Hindlimb muscle (tissue), 1 donor: ENCODE measurements around the gene SMG9. TPM values are rescaled to one million over a fixed set of nuclear protein-coding genes. Genes with fewer than 3 reads are reported as not detected.

Source experiments
- DNase-seq: peaks from one replicate; pipeline ENCODE4 v3.0.0-alpha.2; 2013
- polyA plus RNA-seq: library from polyadenylated mRNA; unstranded; fragments of 120-200 nt; gene quantifications from one replicate; pipeline ENCODE4 v1.2.1, GENCODE V29; 2013; ENCODE audit not compliant: insufficient read length

SMG9 gene
- polyA plus RNA-seq, 1 donor = 40.9 TPM

DNA sequence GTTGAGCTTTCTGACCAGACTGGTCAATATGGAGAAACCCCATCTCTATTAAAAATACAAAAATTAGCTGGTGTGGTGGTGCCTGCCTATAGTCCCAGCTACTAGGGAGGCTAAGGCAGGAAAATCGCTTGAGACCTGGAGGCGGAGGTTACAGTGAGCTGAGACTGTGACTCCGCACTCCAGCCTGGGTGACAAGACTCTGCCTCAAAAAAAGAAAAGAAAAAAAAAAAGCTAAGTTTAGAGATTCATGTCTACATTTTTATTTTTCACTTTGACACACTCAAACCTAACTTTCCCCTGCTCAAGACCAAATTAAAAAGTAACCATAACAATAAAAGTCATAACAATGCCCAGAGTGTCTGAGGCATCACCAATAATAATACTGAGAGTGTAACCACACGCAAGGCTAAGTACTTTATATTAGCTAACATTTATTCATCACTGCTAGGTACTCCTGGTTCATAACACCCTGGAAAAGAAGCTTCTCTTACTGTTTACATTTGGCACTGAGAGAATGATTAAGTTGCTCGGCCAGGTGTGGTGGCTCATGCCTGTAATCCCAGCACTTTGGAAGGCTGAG is 33.2 kb downstream of the SMG9 start:
- no peak for DNase-seq

DNA sequence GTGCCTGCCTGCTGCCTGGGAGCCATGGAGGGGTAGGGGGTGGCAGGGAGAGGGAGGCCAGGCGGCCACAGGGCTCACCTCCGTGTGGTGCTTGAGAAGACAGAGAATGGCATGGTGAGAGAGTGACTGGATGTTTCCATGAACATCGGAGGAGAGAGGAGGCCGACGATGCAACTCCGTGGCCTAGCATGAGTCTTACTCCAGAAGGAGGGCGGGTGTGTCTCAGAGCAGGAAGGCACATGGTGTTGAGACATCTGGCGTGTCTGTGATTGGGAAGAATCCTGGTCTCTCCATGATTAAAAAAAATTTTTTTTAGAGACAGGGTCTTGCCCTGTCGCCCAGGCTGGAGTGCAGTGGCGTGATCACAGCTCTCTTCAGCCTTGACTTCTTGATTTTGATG is 33.8 kb downstream of the SMG9 start:
- DNase-seq = no peak

DNA sequence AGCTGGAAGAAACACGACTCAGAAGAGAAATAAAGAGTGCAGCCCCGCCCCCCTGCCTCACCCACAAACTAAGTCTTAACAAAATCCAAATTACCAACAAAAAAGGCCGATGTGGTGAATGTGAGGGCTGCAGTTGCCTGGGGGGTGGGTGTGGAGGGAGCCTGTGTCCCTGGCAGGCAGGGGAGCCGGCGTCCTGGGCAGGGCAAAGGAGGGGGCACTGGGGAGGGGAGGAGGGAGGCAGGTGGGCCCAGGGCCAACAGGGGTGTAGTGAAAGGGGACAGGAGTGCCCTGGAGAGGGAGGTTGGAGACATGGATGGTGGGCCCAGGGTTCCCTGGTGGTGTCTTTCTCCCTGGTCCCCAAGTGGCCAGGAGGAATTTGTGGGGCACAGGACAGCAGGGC is 34.8 kb downstream of the SMG9 start:
- no peak for DNase-seq

DNA sequence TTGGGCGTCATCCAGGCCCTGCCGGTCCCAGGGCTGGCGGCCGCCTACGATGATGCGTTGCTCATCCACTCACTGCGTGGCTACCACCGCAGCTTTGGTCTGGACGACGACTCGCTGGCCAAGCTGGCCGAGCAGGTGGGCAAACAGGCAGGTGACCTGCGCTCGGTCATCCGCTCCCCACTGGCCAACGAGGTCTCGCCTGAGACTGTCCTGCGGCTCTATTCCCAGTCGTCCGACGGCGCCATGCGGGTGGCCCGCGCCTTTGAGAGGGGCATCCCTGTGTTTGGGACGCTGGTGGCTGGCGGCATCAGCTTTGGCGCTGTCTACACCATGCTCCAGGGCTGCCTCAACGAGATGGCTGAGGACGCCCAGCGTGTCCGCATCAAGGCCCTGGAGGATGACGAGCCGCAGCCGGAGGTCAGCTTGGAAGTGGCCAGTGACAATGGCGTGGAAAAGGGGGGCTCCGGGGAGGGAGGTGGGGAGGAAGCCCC is 35.3 kb downstream of the SMG9 start:
- no peak for DNase-seq

DNA sequence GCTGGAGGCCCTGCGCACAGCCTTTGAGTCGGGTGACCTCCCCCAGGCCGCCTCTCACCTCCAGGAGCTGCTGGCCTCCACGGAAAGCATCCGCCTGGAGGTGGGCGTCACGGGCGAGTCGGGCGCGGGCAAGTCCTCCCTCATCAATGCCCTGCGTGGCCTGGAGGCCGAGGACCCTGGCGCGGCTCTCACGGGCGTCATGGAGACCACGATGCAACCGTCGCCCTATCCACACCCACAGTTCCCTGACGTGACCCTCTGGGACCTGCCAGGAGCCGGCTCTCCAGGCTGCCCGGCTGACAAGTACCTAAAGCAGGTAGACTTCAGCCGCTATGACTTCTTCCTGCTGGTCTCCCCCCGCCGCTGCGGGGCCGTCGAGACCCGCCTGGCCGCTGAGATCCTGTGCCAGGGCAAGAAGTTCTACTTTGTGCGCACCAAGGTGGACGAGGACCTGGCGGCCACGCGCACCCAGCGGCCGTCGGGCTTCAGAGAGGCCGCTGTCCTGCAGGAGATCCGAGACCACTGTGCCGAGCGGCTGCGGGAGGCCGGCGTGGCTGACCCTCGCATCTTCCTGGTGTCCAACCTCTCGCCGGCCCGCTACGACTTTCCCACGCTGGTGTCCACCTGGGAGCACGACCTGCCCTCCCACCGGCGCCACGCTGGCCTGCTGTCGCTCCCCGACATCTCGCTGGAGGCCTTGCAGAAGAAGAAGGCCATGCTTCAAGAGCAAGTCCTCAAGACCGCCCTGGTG is 36.0 kb downstream of the SMG9 start:
- no peak for DNase-seq

DNA sequence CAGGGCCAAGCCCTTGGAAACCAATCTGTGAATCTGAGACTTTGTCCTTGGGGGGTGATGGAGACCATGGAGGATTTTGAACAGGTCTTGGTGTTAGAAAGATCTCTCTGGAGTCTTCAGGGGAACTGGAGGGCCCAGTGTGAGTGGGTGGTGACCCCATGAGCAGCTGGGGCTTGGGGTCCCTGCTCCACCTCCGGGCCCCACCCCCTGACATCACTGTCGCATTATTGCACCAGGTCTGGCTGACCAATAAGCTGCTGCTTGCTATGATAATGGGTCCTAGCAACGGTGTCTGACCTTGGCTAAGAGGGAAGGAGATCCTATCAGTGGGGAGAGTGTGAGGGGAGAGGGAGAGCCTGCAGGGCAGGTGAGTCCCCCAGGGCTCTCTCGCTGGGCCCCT is 39.0 kb downstream of the SMG9 start, which contains the start of gene IRGC:
TSS of gene IRGC (plus strand) at position 301 of the 400 bp plus-strand sequence. CDS start 2,483 bp downstream, outside the sequence.
- no peak for DNase-seq

DNA sequence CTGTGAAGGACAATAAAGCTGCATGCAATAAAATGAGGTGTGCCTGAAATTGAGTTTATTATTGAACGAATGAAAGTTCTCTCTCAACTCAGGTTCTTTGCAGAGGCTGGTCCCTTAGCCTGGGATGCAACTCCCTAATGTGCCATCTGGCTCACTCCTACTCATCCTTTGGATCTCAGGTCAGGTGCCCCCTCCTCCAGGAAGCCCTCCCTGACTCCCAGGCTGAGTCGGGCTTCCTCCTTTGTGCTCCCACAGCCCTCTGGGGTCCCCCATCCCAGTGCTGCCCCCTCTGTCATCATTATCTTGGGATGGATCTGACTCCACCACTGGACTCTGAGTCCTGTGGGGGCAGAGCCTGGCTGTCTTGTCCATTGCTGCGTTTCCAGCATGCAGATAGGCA is 41.6 kb downstream of the SMG9 start:
- DNase-seq = no peak

DNA sequence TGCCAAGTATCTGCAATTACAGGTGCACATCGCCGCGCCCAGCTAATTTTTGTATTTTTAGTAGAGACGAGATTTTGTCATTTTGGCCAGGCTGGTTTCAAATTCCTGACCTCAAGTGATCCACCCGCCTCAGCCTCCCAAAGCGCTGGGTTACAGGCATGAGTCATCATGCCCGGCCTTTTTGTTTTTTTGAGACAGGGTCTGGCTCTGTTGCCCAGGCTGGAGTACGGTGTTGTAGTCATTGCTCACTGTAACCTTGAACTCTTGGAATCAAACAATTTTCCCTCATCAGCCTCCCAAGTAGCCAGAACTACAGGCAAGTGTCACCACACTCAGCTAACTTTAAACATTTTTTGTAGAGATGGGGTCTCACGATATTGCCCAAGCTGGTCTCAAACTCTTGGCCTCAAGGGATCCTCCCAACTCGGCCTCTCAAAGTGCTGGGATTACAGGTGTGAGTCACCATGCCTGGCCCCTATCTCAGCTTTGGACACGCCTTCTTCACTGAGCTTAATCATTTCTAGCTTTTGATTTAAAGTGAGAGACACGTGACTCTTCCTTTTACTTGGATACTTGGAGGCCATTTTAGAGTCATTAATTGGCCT is 42.9 kb downstream of the SMG9 start:
- no peak for DNase-seq

DNA sequence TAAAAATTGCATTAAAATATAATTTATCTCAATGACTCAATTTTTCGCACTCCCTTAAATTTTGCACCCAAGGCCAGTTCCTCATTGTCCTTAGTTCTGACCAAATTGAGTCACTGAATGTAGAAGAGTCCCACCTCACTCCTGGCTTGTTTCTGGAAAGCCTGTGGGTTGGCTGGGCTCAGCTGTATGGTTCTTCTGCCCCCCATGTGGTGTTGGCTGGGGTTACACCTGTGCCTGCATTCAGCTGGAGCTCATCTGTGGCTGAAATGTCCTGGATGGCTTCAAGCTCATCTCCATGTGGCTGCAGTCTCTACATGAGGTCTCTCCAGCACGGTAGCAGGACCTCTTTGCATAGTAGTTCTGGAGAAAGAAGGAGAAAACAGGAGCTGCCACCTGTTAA is 46.0 kb downstream of the SMG9 start:
- DNase-seq = no peak

DNA sequence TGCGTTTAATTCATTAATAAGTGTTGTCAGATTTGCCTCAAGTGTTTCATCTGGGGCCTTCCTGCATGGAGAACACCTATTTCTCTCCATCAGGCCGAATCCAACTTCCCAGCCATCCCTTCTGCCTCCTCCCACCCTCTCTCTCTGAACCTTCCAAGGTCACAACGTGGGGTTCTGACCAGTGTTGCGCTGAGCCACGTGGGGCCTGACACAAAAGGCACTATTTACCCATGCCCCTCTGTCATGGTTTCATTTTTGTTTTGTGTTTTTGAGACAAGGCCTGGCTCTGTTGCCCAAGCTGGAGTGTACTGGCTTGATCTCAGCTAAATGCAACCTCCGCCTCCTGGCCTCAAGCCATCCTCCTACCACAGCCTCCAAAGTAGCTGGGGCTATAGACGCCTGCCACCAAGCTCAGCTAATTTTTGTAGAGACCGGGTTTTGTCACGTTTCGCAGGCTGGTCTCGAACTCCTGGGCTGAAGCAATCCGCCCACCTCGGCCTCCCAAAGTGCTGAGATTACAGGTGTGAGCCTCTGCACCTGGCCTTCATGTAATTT is 47.5 kb downstream of the SMG9 start:
- DNase-seq = no peak

DNA sequence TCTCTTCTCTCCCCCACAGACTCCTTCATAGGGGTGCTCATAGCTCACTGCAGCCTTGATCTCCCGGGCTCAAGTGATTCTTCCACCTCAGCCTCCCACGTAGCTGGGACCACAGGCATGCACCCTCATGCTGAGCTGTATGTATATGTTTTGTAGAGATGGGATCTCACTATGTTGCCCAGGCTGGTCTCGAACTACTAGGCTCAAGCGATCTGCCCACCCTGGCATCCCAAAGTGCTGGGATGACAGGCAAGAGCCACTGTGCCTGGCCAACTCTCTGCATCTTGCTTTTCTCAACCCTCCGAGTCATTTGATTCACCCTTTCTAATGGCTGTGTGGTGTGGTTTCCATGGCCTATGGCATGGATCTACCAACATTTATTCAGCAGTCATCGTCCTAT is 49.0 kb downstream of the SMG9 start:
- no peak for DNase-seq

DNA sequence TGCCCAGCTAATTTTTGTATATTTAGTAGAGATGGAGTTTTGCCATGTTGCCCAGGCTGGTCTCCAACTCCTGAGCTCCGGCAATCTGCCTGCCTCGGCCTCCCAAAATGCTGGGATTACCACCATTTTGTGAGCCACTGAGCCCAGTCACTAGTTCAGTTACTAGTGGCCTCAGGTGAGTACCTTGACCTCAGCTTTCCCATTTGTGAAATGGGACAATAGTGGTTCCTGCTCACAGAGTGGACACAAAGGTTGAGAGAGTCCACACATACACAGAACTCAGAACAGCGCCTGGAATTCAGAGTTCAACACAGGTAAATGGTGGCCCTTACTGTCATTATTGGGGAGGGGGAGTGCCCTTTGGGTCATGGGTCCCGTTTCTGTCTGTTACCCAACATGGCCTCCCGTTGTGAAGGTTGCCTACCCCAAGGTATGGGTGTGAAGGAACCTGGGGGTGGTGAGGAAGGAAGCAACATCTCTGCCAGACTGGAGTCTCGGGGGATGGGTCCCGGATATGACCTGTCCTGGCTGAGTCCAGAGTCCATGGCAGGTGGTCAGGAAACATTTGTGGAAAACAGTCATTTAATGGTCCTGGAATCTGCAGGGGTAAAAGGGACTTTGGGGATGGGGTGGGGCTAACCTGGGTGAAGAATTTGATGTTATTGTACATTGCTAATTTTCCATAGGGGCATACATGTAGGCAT is 50.6 kb downstream of the SMG9 start:
- DNase-seq = no peak

DNA sequence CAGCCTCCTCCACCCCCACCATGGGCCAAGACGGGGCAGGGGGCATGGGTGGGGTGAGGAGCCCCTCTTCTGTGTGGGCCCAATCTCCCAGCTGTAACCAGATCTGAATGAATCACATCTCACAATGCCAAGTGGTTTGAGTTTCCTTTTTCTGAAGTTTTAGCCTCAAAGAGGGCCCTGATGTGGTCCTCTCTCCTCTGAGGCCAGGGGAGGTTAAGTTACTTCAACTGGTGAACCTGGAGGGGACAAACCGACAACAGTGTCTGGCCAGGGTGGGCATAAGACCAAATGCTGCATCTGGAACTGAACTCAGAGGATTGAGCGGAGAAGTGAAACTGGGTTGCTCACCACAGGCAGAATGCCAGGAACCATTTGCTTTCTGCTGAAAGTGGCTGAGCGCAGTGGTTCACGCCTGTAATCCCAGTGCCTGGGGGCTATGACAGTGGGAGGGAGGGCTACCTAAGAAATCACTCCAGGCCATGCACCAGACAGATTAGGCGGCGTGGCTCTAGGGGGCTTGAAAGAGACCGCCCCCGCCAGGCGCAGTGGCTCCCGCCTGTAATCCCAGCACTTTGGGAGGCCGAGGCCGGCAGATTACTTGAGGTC is 54.3 kb downstream of the SMG9 start:
- peak; percentile 77 for DNase-seq

DNA sequence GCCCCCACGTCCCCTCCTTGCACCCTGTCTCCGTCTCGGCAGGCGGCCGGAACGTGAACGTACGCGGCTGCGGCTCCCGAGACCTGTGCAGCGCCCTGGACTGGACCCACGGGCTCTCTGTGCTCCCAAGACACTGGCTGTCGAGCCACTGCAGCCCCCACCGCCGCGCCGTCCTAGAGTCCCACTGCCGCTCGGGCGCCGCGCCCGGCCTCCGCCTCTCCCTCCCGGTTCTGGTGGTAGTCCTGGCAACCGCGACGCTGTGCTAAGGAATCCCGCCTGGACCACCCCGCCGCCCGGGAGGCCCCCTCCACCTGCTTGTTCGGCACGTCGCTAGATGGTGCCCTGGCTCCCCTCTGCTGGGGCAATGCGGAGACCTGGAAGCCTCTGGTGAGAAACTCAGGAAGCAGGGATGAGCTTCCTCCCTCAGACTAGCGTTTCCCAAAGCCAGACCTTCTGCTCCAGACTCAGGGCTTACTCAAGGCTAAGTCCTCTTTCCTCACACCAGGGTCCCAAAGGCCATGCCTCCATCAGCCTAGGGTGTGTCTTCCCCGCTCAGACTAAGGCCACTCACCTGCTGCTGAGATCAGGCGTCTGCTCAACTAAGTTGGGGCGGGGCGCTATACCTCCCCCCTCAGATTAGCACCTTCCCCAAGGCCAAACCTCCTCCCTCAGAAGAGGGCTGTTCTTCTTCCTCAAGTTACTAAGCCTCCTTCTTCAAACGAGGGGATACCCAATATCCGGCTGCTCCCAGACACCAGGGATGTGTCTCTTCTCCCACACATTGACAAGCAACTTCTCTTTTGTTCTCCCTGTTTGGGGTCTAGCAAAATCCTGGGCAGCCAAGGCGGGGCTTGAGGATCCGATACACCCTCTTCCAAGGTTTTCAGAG is 55.0 kb downstream of the SMG9 start:
- peak; percentile 53 for DNase-seq

DNA sequence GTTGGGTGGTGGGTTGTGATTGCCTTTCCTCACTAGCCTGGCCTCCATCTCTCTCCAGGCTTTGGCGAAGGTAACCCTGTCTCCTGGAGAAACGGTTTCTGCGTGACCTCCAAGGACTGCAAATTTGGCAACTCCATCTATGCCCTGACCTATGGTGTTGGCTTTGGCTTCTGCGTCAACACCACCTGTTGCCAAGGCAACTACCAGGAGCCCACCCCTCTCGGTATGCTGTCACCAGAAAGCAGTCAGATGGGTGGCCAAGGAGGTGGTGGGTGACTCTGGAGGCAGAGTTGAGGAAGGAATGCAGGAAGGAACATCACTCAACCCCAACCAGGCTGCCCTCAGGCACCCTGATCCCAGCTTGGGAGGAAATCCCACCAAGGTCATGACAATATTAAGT is 57.5 kb downstream of the SMG9 start:
- DNase-seq = no peak

DNA sequence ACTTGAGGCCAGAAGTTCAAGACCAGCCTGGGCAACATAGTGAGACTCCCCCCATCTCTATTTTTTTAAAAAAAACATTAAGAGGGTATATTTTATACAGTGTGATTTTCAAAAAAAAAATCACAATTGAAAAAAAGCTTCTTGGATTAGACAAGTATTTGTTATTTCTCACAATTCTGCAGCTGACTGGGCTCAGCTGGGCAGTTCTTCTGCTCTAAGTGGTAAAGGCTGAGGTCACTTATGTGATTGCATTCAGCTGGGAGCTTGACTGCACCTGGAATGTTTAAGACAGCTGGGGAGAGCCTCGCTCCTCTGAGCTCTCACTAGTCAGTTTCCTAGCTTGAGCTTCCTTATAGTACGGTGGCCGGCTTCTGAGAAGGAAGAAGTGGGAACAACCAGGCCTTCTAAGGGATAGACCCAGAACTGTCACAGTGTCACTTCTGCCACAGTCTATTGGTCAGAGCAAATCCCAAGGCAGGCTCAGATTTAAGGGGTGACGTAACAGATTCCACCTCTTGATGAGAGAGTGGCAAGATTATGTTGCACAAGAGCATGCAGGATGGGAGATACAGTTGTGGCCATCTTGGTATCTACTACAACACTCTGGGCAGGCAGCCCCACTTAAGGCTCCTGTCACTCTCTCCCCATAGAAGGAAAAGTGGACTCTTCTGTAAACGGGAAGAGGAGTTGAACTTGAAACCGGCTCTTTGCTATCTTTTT is 58.6 kb downstream of the SMG9 start:
- DNase-seq = no peak

DNA sequence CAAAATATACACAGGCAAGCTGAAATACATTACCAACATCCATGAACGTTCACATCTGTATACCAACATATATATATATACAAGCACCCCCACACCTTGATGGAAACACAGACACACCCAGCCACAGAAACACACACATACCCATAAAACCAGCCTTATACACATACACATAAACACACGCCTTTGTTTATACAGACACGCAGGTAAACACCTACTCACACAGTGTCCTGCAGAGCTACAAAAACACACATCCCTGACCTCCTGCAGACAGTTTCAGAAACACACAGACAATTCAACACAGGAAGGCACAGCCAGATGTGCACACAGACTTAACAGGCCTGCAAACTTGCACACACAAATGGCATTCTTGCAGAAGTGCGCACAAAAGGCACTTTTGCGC is 60.2 kb downstream of the SMG9 start:
- no peak for DNase-seq

DNA sequence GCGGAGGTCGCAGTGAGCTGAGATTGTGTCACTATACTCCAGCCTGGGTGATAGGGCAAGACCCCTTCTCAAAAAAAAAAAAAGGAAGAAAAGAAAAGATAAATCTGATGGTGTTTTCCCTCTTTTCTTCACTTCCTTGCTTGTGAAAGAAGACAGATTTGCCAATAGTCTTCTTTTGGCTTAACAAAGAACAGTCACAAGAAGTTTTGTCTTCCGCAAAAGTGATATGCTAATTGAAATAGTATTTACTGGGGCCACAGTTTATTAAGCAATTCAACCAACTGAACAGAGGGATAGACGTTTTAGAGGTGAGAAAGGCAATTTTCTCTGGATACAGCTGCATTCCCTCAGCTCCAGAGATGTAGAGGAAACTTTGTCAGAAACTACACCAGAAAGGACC is 61.9 kb downstream of the SMG9 start:
- DNase-seq = no peak

DNA sequence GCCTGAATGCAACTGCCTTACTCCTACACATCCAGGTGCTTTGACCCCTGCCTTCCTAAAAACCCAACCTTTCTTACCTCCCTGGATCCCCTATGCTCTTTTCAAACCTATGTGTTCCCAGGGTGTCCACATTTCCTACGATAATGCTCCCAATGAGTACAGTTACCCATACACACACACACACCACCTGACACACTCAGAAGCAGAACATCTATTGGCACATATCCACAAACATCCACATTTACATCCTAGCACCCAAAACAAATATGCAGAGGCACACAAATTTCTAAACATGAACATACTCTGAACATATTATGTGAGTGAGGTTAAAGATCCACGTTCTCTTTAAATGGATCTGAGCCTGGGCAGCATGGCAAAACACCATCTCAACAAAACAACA is 62.4 kb downstream of the SMG9 start:
- no peak for DNase-seq

DNA sequence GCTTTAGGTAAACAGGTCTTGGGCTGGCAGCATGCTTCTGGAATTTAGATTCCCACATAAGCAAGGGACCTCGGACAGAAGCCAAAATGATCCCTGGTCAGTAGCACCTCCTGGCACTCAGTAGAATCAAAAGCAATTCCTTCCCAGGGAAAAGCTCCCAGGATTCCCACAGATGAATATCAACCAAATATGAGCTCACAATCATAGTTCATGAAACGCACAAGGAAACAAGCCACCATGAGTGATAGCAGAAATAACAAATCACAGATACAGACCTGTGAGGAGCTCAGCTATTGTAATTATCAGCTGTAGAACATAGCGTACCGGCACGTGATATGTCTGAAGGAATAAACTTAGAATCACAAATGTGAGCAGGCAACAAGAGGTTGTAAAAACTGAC is 63.0 kb downstream of the SMG9 start:
- DNase-seq = no peak

DNA sequence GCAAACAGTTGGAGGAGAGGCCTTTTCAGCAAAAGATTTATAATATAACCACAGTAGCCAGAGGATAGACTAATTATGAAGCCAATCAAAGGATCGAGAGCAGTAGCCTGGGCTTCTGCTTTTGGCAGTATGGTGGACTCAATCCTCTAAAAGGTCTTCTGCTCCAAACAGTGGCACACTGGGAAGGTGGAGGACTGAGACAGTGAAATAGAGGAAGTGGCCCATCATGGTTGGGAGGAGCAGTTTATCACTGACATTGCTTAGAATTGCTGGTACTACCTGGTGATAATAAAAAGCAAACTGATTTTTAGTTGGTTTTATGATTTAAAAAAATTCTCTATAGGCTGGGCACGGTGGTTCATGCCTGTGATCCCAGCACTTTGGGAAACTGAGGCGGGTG is 63.9 kb downstream of the SMG9 start:
- no peak for DNase-seq
